Stimulated activated CD8-positive, alpha-beta memory T cell treated with anti-CD3 and anti-CD28 coated beads, Interleukin-4, amount 100 ng/mL, for 1 hour (primary cell): ENCODE results near the gene IGFBPL1.

Source experiments
- DNase-seq, 2 donors: peaks; one replicate each; pipeline ENCODE4 v3.0.0-alpha.2; 2020; ENCODE audit warnings: low read depth in 2 of 2, low spot score in 1 of 2

Gene IGFBPL1

GRCh38 chr9:38357350-38358114 lies 66.7 kb downstream of the IGFBPL1 start:
- no peak for DNase-seq

GRCh38 chr9:38356851-38357250 lies 67.4 kb downstream of the IGFBPL1 start:
- DNase-seq: no peak
